Measurements from ENCODE around the gene CRACDL. TPM values are rescaled to one million over a fixed set of nuclear protein-coding genes. Genes with fewer than 3 reads are reported as not detected.

The CRACDL gene
- total and polyA plus RNA-seq, 2 donors (not counting 1 experiment from before 2014, with no cell fraction given): 0.25 TPM; not detected in 1

DNA sequence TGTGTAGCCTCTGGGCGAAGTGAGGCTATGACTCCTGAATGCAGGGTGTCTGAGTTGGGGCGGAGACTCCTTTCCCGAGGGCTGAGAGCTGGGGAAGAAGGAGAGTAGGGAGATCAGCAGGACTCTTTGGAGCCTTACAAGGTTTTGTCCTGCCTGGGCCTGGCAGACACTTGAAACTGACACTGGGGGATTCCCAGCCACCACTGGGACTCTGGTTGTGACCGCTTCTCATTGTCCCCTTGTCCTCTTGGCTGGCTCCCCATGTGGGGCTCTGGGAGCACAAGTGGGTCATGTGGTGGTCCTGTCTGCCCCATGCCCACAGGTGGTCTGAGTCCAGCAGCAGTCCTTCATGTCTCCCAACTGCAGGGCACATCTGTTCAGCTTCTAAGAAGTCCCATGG, 126.9 kb downstream of the CRACDL start:
- intact Hi-C loops (cut with micrococcal nuclease): no loop called here

DNA sequence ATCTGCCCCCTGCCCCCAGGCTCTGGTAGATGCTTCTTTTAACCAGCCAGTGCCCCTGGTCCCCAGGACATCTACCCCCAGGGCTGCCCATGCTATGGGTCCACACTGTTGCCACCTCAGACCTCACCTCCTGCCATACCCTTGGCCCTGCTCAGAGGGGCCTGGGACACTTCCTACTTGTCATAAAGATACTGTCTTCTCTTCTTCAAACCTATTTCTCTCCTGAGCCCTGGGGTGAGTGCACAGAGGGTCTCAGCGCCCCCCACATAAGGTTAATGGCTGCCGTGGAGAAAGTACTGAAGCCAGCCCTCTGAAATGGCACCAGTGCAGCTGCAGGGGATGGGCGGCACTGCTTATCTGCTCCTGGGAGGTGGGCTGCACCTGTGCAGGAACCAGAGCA, 127.5 kb downstream of the CRACDL start:
- H3K27me3 ChIP-seq (replicated peaks in 1 of 4; ENCODE audit: control extremely low read depth in 1 of 4, control insufficient read depth in 3 of 4, insufficient read depth in 4 of 4, low read length in 3 of 4): peaks cover 0 to 3% (median 0%) of the 10 kb centered on the region in 4 experiments
- H3K4me1 Mint-ChIP-seq: no peaks in the 10 kb centered on the region
- H3K4me2 ChIP-seq (replicated peaks; ENCODE audit: low read depth, low read length, poor library complexity, severe bottlenecking): no peak overlapping the region
- H3K4me3 Mint-ChIP-seq: no peak overlapping the region
- TF ChIP-seq, protein P1, sequence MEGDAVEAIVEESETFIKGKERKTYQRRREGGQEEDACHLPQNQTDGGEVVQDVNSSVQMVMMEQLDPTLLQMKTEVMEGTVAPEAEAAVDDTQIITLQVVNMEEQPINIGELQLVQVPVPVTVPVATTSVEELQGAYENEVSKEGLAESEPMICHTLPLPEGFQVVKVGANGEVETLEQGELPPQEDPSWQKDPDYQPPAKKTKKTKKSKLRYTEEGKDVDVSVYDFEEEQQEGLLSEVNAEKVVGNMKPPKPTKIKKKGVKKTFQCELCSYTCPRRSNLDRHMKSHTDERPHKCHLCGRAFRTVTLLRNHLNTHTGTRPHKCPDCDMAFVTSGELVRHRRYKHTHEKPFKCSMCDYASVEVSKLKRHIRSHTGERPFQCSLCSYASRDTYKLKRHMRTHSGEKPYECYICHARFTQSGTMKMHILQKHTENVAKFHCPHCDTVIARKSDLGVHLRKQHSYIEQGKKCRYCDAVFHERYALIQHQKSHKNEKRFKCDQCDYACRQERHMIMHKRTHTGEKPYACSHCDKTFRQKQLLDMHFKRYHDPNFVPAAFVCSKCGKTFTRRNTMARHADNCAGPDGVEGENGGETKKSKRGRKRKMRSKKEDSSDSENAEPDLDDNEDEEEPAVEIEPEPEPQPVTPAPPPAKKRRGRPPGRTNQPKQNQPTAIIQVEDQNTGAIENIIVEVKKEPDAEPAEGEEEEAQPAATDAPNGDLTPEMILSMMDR (IDR thresholded peaks at IDR 0.05): no peak
- TF ChIP-seq EZH2 (IDR thresholded peaks at IDR 0.05; ENCODE audit: borderline replicate concordance, insufficient read depth, low read depth, low read length, poor library complexity, severe bottlenecking): no peak
- 100% methylated on average over 3 of the region's 3 CpGs for WGBS (ENCODE audit: insufficient coverage)
- no peak overlapping the region for H3K27ac Mint-ChIP-seq
- no peak overlapping the region for H3K9ac ChIP-seq (ENCODE audit: low read length)
- H3K9me3 Mint-ChIP-seq (ENCODE audit: insufficient read depth): no peaks in the 10 kb centered on the region
- no peak overlapping the region for H3K4me3 ChIP-seq (ENCODE audit: control extremely low read depth in 1 of 5, extremely low read depth in 1 of 5, insufficient read depth in 1 of 5, low read depth in 2 of 5, low read length in 4 of 5)
- H3K27ac ChIP-seq (ENCODE audit: low read length in 2 of 2): no peak overlapping the region
- ChIA-PET POLR2A (no interaction called here), CTCF (no interaction called here)
- peaks cover 20% of the 10 kb centered on the region for H3K27me3 Mint-ChIP-seq
- no peak overlapping the region for H2AFZ ChIP-seq (ENCODE audit: insufficient read depth, low read depth, low read length, poor library complexity, severe bottlenecking)
- ATAC-seq (ENCODE audit: low read depth) (no peak), DNase-seq (no peak)
- H3K9me3 ChIP-seq (ENCODE audit: control extremely low read depth in 1 of 3, control insufficient read depth in 2 of 3, insufficient read depth in 1 of 3, low read length in 2 of 3): peaks cover 0 to 4% (median 0%) of the 10 kb centered on the region in 3 donors
- intact Hi-C loops (cut with micrococcal nuclease): no loop called here
- H4K20me1 ChIP-seq (ENCODE audit: control insufficient read depth, insufficient read depth, low read length, poor library complexity, severe bottlenecking): no peaks in the 10 kb centered on the region
- no peaks in the 10 kb centered on the region for H3K79me2 ChIP-seq (ENCODE audit: control insufficient read depth, insufficient read depth, low read length)
- H3K36me3 ChIP-seq (replicated peaks in 1 of 2; ENCODE audit: control extremely low read depth in 1 of 2, control insufficient read depth in 1 of 2, extremely low read depth in 1 of 2, insufficient read depth in 2 of 2, low read length in 1 of 2): no peaks in the 10 kb centered on the region
- no peaks in the 10 kb centered on the region for H3K4me1 ChIP-seq (ENCODE audit: control insufficient read depth in 2 of 2, insufficient read depth in 2 of 2, low read length in 2 of 2)

More for the DNA sequence above, 126.9 kb downstream of the CRACDL start:
- Histone ChIP-seq H3K79me2 (ENCODE audit: control insufficient read depth, insufficient read depth, low read length) (no peaks in the 10 kb centered on the region), H3K27me3 (replicated peaks in 1 of 4; ENCODE audit: control extremely low read depth in 1 of 4, control insufficient read depth in 3 of 4, insufficient read depth in 4 of 4, low read length in 3 of 4) (peaks cover 0 to 3% (median 0%) of the 10 kb centered on the region in 4 experiments), H3K9ac (ENCODE audit: low read length) (no peak overlapping the region), H3K4me1 (ENCODE audit: control insufficient read depth in 2 of 2, insufficient read depth in 2 of 2, low read length in 2 of 2) (no peaks in the 10 kb centered on the region), H3K27ac (ENCODE audit: low read length in 2 of 2) (no peak overlapping the region), H3K4me2 (replicated peaks; ENCODE audit: low read depth, low read length, poor library complexity, severe bottlenecking) (no peak overlapping the region), H3K36me3 (replicated peaks in 1 of 2; ENCODE audit: control extremely low read depth in 1 of 2, control insufficient read depth in 1 of 2, extremely low read depth in 1 of 2, insufficient read depth in 2 of 2, low read length in 1 of 2) (no peaks in the 10 kb centered on the region), H3K4me3 (ENCODE audit: control extremely low read depth in 1 of 5, extremely low read depth in 1 of 5, insufficient read depth in 1 of 5, low read depth in 2 of 5, low read length in 4 of 5) (no peak overlapping the region), H3K9me3 (ENCODE audit: control extremely low read depth in 1 of 3, control insufficient read depth in 2 of 3, insufficient read depth in 1 of 3, low read length in 2 of 3) (peaks cover 0 to 4% (median 0%) of the 10 kb centered on the region in 3 donors), H2AFZ (ENCODE audit: insufficient read depth, low read depth, low read length, poor library complexity, severe bottlenecking) (no peak overlapping the region), H4K20me1 (ENCODE audit: control insufficient read depth, insufficient read depth, low read length, poor library complexity, severe bottlenecking) (no peaks in the 10 kb centered on the region)
- no peaks in the 10 kb centered on the region for H3K9me3 Mint-ChIP-seq (ENCODE audit: insufficient read depth)
- TF ChIP-seq EZH2 (IDR thresholded peaks at IDR 0.05; ENCODE audit: borderline replicate concordance, insufficient read depth, low read depth, low read length, poor library complexity, severe bottlenecking): no peak
- TF ChIP-seq, protein P1 (IDR thresholded peaks at IDR 0.05): no peak
- ATAC-seq (ENCODE audit: low read depth) (no peak), DNase-seq (no peak)
- no peak overlapping the region for H3K27ac Mint-ChIP-seq
- POLR2A ChIA-PET: no interaction called here
- WGBS (ENCODE audit: insufficient coverage): 95% methylated on average over 4 of the region's 4 CpGs
- CTCF ChIA-PET: no interaction called here
- peaks cover 20% of the 10 kb centered on the region for H3K27me3 Mint-ChIP-seq
- no peak overlapping the region for H3K4me3 Mint-ChIP-seq
- H3K4me1 Mint-ChIP-seq: no peaks in the 10 kb centered on the region

Data from B cell (primary cell).